Measurements from ENCODE around the gene OSBPL10.

OSBPL10 gene

DNA sequence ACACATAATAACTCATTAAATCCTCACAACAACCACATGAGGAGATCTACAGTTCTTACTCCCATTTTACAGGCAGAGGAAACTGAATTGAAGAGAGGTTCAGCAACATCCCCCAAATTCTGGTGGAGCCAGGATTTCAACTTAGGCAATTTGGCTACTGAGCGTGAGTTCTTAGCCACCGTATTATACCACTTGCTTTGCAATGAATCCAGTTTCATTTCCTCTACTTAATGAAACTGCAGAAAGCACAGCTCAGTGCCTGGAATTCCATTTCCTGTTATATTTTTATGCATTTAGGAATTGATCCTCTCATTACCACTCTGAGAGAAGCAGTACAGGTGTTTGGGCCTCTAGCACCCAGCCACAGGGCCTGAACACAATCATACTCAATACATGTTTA is 4.8 kb upstream of the OSBPL10 start:
- DNase-seq, result no peak

DNA sequence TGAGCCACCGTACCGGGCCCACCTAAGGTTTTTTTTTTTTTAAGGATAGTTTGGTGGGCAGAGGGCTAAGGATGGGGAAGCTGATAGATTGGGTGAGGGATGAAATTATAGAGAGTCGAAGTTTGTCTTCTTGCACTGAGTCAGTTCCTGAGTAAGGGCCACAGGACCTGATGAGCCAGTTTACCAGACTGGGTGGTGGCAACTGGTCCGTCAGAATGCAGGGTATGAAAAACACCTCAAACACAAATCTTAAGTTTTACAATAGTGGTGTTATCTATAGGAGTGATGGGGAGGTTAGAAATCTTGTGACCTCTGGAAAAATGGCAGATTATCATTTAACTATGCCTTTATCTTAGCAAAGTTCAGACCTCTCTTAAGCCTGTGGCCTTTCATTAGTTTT is 3.3 kb upstream of the OSBPL10 start:
- DNase-seq, result no peak

DNA sequence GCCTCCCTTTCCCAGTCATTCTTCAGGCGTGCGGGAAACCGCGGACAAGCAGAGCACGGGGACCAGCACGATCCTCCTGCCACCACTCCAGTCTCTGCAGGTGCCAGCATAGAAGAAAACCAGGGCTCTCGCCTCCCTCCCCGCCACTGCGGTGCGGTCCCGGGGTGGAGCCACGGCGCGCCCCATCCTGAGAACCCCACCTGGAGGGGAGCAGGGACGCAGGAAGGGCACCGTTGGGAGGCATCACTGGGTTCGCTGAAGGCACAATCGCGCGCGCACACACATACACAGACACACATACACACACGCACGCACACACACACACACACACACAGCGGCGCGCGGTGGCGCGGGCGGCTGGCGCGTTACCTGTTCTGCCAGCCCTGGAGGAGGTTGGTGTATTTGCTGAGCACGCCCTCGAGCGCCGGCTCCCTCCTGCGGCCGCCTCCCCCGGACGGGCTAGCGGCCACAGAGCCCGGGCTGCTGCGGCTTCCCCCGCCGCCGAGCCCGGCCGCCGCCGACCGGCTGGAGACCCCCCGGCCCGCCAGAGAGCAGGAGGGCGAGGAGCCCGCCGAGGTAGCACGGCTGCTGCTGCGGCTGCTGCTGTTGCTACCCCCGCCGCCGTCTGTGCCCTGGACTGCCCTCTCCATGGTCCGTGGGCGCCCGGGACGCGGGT is 394 bp downstream of the OSBPL10 start:
- no peak for DNase-seq

DNA sequence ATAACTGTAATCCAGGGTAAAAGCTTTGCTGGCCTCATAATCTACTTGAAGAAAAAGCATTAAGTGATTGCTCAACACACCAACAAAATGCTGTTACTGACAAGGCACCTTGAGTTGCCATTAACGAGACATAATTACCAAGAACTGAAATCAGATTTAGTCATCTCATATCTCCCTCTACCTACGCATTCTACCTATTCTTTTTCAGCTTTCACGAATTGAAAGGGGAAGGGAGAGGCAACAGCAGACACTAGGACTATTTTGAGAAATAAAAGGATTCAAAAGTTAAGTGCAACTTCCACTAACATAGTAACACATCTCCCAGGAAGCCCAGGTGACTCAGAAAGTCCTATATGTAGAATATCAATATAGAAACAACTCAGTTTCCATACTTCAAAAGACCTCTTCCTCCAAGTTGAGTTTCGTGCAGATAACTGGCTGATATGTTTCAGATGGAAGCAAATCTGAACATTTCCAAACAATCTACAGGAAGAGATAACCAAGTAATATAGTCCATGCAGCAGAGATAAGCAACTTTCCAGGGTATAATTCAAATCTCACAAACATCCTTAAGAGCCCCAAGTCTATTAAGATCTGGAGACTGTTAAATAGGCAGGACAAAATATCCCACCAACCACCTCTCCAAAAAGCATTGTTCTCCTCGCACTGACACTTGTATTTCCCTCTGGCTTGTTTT is 1.9 kb downstream of the OSBPL10 start:
- no peak for DNase-seq

DNA sequence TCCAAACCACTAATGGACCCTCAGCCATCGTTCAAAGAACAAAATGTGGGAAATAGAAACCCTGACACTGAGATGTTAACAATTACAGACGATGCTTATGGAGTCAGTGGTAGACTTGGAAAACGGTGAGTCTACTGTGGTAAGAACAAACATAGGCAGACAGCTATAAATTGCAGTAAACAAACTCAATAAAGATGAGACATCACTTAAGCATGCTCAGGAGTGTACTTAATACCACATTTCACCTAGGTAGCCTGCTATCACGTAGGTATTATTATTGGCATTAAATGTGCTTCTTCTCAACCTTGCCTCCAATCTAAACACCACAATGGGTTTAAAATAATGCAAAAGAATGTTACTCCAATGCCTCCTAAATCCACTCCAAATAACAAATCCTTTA is 2.5 kb downstream of the OSBPL10 start:
- DNase-seq, result no peak

DNA sequence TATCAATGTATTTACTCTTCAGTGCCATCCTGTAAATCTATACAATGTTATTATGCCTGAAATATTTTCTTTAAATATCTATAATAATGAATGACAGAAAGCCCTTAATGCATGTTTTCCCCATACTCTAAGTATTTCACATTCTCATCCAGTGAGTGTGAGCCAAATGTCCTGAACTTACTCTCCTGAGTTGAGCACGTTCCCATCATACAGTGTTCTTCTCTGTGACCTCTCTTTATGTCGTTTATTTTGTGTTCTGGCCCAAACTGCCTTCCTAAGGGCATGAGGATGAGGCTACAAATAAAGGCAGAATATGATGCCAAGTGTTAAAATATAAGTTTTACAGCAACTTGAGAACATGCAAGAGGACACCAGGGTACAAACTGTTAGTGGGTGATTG is 3.3 kb downstream of the OSBPL10 start:
- DNase-seq, result no peak

DNA sequence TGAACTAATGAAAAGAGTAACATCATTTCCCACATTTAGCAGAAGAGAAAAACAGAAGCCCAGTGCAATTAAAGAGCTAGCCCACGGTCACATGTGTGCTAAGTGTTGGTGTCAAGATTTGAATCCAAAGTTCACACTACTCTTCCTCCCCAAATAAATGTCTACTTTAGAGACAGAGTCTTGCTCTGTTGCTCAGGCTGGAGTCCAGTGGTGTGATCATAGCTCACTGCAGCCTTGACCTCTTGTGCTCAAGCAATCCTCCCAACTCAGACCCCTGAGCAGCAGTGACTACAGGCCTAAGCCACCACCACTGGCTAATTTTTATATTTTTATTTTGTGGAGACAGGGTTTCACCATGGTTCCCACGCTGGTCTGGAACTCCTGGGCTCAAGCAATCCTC is 4.8 kb downstream of the OSBPL10 start:
- no peak for DNase-seq

DNA sequence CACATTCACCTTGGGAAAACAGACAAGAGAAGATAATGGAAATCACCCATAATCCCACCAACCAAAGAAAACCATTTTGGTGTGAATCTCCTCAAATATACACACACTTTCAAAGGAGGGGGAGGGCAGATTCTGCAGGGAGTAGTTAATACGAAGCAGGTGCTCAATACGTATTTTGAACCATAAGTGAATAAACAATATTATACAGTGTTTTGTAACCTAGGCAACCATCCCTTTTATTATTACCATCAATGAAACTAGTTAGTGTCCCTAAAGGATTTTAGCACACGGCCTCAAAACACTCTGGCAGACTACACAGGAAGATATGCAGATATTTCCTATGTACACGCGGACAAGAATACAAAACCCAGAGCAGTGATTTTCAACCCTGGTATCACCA is 6.1 kb downstream of the OSBPL10 start:
- DNase-seq, result no peak

DNA sequence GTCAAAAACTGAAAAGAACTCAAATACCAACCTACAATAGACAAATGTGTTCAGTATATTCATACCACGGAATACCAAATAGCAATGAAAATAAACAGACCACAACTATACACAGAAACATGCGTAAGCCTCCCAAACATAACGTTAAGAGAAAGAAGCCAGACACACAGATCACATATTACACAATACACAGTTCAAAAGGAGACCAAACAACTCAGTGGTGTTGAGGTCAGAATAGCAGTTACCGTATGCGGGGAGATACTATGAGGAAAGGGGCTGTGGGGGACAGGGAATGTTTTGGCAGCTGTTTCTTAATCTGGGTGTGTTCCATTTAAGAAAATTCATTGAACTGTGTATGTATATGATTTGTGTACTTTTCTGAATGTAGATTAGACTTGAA is 6.6 kb downstream of the OSBPL10 start:
- DNase-seq, result no peak

DNA sequence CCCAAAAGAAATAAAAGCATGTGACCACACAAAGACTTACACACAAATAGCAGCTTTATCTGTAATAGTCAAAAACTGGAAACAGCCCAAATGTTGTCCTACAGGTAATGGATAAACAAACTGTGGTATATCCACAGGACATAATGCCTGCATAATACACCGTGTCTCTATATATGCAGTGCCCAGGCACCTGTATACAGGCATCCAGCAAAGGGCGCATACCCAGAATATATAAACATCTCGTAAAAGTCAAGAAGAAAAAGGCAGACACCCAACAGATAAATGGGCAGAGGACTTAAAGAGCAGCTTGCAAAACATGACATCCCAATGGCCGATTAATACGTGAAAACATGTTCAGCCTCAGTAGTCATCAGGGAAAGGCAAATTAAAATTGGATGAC is 7.2 kb downstream of the OSBPL10 start:
- no peak for DNase-seq

DNA sequence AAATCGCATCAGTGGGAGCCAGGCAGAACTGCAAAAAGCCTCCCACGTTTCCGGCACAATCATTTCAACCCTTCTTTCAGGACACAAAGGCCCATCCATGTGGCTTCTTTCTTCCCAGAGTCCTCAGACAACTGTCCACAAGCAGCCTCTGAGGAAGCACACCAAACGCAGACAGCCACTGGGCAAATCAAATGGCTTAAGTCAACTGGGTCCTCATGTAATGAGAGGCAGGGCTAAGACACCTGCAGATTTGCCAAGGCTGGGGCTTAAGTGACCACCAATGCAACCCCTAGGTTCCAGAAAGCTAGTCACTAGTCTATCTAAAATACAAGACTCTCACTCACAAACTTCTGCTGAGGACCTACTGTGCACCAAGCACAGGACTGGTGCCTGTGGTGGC is 8.0 kb downstream of the OSBPL10 start:
- DNase-seq, result no peak

DNA sequence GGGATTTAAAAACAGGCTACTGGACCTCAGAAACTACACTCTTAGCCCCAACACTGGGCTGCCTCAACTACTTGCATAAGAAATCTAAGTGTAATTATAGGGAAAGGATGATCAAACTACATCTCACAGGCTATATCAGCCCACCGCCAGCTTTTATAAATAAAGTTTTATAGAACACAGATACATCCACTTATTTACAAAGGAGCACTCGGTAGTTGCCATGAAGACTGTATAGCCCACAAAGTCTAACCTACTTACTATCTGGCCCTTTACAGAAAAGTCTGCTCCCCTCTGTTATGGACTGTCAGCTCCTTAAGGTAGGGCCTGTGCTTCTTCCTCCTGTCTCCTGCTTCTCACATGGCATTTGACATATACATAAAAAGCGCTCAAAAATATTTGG is 9.5 kb downstream of the OSBPL10 start:
- DNase-seq, result no peak

DNA sequence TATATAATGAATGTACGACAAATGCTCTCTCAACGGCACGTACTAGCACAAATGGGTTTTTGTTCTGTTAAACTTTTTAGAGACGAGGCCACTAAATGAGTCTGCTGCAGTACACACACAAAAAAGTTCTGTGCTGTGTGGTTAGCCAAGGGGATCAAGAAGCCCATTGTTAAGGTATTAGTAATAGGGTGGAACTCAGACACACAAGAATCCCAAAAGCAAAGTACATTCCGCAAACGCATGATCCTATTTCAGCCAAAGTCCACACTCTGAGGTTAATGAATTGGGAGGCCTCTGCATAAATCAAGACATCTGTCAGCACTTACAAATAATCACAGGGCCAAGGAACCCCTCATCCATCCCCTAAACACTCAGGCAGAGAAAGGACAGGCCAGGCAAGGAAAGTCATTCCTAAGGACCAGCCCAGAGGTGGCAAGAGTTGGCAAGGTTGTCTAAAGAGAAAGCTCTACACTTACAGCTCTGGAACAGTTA is 12.1 kb downstream of the OSBPL10 start:
- DNase-seq, result no peak

DNA sequence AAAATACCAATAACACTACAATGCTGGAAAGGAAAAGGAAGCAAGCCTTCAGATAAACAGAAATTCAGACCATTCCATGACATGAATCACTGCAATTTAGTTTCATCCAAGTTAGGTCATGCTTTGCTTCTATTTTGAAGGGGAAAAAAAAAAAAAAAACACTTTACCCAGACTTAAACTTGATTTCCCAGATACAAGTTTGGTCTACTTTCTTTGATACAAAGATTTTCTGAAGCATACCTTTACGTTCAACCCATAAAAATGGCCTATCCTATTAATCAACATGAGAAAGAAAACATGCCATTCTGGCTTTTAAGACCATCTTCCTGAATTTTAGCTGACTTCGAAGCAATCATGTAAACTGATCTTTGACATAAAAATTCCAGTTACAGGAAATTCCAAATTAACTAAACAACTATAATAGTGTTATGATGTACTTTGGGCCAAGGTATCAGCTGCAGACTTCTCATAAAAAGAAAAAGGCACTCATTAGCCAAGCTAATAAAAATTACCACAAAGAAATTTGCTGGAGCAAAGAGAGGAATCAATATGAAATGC is 12.6 kb downstream of the OSBPL10 start:
- DNase-seq, result no peak

DNA sequence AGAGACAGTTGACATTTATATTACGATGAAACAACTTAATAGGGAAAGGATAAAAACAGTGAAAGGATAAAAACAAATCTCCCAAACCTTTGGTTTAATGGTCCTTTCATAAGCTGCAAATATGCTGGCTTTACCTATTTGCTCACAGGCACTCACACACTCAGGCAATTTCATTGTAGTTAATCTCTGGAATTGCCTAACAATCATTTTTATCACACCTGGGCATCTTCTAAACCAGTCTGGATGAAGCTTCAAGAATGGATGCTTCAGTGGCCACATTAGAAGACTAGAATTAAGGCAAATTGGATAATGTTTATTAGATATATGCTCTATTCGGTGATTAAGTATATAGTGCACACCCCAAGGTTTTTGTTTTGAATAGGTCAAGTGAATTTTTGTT is 13.5 kb downstream of the OSBPL10 start:
- DNase-seq, result no peak

DNA sequence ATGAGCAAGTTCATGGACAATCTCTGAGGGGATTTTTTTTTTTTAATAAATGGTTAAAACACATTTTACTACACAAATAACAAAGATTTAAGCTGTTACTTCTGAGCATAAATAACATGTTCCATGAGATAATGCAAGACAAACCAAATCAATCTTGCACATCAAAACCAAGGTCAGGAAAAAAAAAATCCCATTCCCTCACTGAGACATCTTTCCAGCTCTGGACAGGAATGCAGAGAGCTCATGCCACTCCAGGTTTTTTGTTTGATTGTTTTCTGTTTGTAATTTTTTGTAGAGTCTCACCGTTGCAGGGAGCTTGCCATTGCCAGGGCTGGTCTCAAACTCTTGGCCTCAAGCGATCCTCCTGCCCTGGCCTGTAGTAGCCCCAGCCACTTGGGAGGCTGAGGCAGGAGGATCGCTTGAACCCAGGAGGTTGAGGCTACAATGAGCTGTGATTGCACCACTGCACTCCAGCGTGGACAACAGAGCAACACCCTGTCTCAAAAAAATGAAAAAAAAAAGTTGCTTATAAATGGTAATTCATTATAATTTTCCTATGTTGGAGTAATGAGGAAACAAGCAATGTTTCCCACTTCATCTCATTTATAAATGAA is 14.0 kb downstream of the OSBPL10 start:
- no peak for DNase-seq

DNA sequence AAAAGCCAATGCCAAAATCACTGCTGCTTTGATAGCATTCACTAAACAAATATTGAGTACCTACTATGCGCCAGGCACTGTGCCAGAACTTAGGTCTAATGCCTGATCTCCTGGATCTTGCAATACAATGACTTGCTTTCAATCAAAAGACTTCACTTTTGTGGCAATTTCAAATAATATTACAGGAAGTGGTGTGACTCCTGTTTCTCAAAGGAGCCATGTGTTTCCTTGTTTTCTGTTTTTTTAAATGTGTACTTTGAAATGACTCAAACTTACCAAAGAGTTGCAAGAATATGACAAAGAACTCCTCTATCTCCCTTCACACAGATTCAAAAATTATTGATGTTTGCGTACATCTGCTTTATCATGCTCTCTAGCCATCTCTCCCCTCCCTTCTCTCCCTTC is 18.3 kb downstream of the OSBPL10 start:
- DNase-seq, result no peak

DNA sequence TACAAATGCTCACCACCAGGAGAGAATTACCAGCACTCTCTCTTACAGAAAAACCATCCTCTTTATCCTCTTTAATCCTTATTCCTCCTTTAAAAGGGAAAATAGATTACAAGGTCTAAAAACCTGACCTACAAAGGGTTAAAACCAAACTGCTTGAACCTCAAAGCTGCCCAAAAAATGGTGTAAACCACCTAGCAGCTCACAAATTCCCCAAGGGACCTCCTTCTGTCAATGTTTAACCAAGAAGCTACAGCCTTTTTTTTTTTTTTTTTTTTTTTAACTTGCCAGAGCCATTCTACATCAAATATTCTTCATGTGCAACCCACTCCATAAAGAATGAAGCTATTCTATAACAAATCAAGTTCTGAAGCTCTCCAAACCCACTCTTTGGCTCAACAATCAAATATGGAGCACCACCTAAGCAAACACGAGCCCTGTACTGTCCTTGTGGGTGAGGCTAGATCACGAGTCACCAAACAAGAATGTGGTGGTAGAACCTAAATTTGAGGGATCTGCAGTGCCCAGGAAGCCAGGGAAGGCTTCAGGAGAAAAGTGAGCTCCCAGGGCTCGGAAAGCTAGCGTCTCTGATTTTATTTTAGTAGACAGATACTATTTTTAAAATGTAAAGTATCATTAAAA is 20.1 kb downstream of the OSBPL10 start:
- DNase-seq, result no peak

DNA sequence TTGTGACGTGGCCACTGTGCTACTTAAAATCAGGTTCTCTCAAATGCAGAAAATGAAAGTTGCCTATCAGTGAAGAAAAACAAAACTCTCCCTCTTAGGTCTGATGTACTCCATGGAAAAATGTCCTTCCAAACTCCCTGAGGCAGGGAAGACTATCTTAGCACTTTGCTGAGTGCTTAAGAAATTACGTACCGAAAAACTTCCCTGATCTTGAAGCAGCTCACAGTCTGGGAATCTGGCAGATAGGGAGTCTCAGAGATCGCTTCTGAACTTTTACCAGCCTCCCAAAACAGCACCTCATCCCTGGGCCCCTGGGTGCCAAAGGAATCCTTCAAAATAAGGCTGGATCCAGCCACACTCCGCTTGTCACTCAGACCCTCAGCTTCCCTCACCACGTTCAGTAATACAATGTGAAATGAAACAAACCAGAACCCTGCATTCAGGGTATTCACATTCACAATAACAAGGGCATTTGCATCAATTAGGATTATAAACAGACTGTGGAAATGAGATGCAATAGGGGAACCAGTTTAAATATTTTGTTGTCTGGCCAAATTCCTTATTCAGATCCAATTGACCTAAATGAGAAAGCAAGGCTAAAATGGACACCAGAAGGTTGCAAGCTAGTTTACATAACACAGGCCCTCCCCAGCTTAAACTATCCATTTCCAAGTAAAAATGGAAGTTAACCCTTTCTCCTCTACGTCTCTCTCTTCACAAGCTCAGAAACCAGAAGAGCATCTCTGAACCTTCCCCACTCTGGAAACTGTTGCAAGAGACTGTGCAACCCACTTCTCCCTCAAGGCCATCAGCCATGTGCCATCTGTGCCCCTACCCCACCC is 20.9 kb downstream of the OSBPL10 start:
- no peak for DNase-seq

DNA sequence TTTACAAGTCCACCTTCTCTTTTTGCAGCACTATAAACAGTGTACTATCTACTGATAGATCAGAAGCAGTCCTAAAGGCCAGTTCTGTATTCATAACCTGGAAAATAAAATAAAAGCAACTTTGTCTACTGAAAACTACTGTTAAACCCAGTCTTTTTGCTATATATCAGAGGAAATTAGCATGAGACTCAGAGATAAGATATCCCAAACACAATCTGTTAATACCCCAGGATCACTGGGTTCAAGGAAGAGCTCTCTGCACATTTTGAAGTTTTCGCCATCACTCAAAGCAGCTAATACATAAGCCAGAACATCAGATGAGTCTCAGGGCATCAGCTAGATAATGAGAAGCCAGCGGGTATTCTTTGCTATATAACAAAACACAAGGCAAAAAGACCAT is 21.8 kb downstream of the OSBPL10 start:
- no peak for DNase-seq

DNA sequence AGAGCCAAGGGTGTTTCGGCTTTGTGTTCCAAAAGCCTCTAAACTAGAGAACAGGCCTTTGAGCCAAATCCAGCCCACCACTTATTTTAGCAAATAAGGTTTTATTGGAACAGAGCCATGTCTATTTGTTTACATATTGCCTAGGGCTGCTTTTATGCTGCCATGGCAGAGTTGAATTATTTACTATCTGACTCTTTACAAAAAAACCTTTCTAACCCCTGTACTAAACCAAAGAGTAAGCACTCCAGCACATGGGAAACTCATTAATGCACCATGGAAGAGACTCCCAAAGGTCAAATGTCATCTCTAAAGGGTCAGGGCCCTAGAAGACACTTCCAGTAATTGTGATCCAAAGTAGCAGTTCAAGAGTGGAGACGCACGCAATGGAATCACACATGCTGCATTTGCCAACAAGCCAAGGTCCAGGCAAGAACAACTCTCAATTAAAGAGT is 22.3 kb downstream of the OSBPL10 start:
- DNase-seq, result no peak

DNA sequence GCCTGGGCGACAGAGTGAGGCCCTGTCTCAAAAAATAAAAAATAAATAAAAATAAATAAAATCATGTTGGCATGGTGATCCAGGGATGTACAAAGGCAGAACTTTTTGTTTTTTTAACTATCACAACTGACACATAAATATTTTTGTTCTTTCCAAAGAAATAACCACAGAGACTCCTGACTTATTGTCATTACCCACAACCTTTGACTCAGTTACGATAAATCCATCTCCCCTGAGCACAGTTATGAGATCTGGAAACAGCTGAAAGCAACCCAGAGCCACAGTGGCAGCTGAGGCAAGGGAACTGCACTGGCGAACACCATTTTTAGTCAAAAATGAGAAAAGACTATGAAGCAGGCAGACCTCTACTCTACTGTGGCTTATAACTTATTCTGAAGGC is 24.0 kb downstream of the OSBPL10 start:
- no peak for DNase-seq

All from activated gamma-delta T cell (primary cell).